ENCODE results near the gene GSTA3. TPM values are rescaled to one million over a fixed set of nuclear protein-coding genes. Genes with fewer than 3 reads are reported as not detected.

The GSTA3 gene
- polyA plus RNA-seq, 1 of the 3 experiments (the other 2 are of a cell fraction), result not detected

Other genes with a start within 250 kb of the GSTA3 start
- gene TMEM14A, start 238.6 kb downstream of the GSTA3 start, polyA plus RNA-seq (2012; rRNA removed), result 42.4 and 48.7 TPM in 2 replicates
- gene GSTA2, start 146.2 kb downstream of the GSTA3 start, polyA plus RNA-seq (2012; rRNA removed), result not detected in 2 replicates
- not detected in 2 replicates for gene GSTA1, start 105.9 kb downstream of the GSTA3 start, polyA plus RNA-seq (2012; rRNA removed)
- gene GSTA5, start 68.9 kb downstream of the GSTA3 start, polyA plus RNA-seq (2012; rRNA removed), result not detected in 2 replicates
- 28.3 and 34.0 TPM in 2 replicates for gene GSTA4, start 85.6 kb upstream of the GSTA3 start, polyA plus RNA-seq (2012; rRNA removed)
- gene CILK1, start 152.1 kb upstream of the GSTA3 start, polyA plus RNA-seq (2012; rRNA removed), result 9.7 and 12.2 TPM in 2 replicates
- 61.9 and 72.9 TPM in 2 replicates for gene FBXO9, start 155.7 kb upstream of the GSTA3 start, polyA plus RNA-seq (2012; rRNA removed)
- gene GCM1, start 239.1 kb upstream of the GSTA3 start, polyA plus RNA-seq (2012; rRNA removed), result not detected in 2 replicates

Data from SK-N-SH (cell line).